OCI-LY7 (cell line): ENCODE data around the gene AHNAK2. TPM values are rescaled to one million over a fixed set of nuclear protein-coding genes. Genes with fewer than 3 reads are reported as not detected.
A peak's percentile ranks its signal among the peaks of the same experiment; 100 is the strongest.

Experiments
- BruUV-seq: library from RNA; stranded (reverse); fragments of 400-500 nt; replicated peaks from 2 replicates; lab custom pipeline; 2021; lab: Mats Ljungman, UMichigan
- CTCF ChIA-PET: fragments of 300-600 bp; sonication (Branson Sonifier 250); formaldehyde crosslinking; loops from one replicate; lab custom pipeline; 2022; ENCODE audit warnings: antibody characterized with exemption; ENCODE audit not compliant: unreplicated experiment; lab: Charles Lee
- POLR2A ChIA-PET: fragments of 300-600 bp; sonication (Branson Sonifier 250); formaldehyde crosslinking; loops from one replicate; lab custom pipeline; 2022; ENCODE audit warnings: antibody characterized with exemption; lab: Charles Lee
- DNase-seq: peaks from one replicate; pipeline ENCODE4 v3.0.0-alpha.2; 2015; ENCODE audit warnings: low spot score
- H2AFZ ChIP-seq: fragments of 200-600 bp; sonication (generic), shearing (Covaris generic); 2 replicates; pipeline ENCODE4 v1.6.1; 2014; ENCODE audit warnings: mild to moderate bottlenecking, antibody characterized with exemption, low read length, moderate library complexity
- H3K27ac ChIP-seq: fragments of 200-600 bp; sonication (generic); 2 replicates; pipeline ENCODE4 v1.5.1; 2014; ENCODE audit warnings: mixed run types, low read depth, mild to moderate bottlenecking, moderate library complexity, low read length, inconsistent platforms; ENCODE audit not compliant: poor library complexity, severe bottlenecking
- H3K36me3 ChIP-seq: fragments of 200-600 bp; sonication (generic); 2 replicates; pipeline ENCODE4 v1.6.1; 2014; ENCODE audit warnings: mild to moderate bottlenecking, antibody characterized with exemption, low read length, moderate library complexity, mixed read lengths; ENCODE audit not compliant: insufficient read depth
- H3K4me1 ChIP-seq: fragments of 200-600 bp; sonication (generic); 2 replicates; pipeline ENCODE4 v1.5.1; 2014; ENCODE audit warnings: mild to moderate bottlenecking, low read length; ENCODE audit not compliant: insufficient read depth, poor library complexity, severe bottlenecking
- H3K4me2 ChIP-seq: fragments of 200-600 bp; sonication (generic); 2 replicates; pipeline ENCODE4 v1.6.1; 2014; ENCODE audit warnings: mild to moderate bottlenecking, low read length
- H3K4me3 ChIP-seq: fragments of 200-600 bp; sonication (generic); 2 replicates; pipeline ENCODE4 v1.5.1; 2014; ENCODE audit warnings: mild to moderate bottlenecking, low read depth, low read length; ENCODE audit not compliant: poor library complexity, severe bottlenecking
- H3K79me2 ChIP-seq: fragments of 200-600 bp; sonication (generic); 2 replicates; pipeline ENCODE4 v1.6.1; 2016; ENCODE audit warnings: low read depth, mild to moderate bottlenecking, low read length, moderate library complexity, mixed read lengths; ENCODE audit not compliant: insufficient read depth
- H3K9me2 ChIP-seq: fragments of 200-600 bp; sonication (generic); 2 replicates; pipeline ENCODE4 v1.6.1; 2016; ENCODE audit warnings: mild to moderate bottlenecking, low read length, mixed read lengths; ENCODE audit not compliant: insufficient read depth
- H3K9me3 ChIP-seq: fragments of 200-600 bp; sonication (generic); 2 replicates; pipeline ENCODE4 v1.6.1; 2014; ENCODE audit warnings: mild to moderate bottlenecking, mixed run types, low read length, mixed read lengths
- H4K20me1 ChIP-seq: fragments of 200-600 bp; sonication (generic); 2 replicates; pipeline ENCODE4 v1.6.1; 2014; ENCODE audit warnings: mild to moderate bottlenecking, antibody characterized with exemption, low read length, moderate library complexity, mixed read lengths; ENCODE audit not compliant: insufficient read depth
- EZH2phosphoT487 ChIP-seq: fragments of 200-600 bp; sonication (generic); IDR thresholded peaks from 2 replicates; pipeline ENCODE4 v1.6.1; 2018; ENCODE audit warnings: low read depth, borderline replicate concordance, mild to moderate bottlenecking, mixed run types, antibody characterized with exemption, low read length, moderate library complexity, mixed read lengths
- intact Hi-C: fragments of 100-400 bp; cut with micrococcal nuclease; formaldehyde crosslinking; loops from one replicate; pipeline ENCODE4 v1.10.0; 2022; ENCODE audit not compliant: unreplicated experiment
- total RNA-seq, 2 experiments: library from RNA; depleted of rRNA in 1 of 2; stranded (reverse); fragments of >200 nt in 1 of 2; shearing (Covaris generic) in 1 of 2; gene quantifications; 2 replicates each; pipeline ENCODE4 v1.2.3, GENCODE V29; 2014 to 2022
- TF ChIP-seq, protein P1 (sequence below): fragments of 200-600 bp; sonication (generic); conservative IDR thresholded peaks from 2 replicates; pipeline ENCODE4 v1.5.1; 2014; ENCODE audit warnings: mild to moderate bottlenecking, antibody characterized with exemption, low read length, moderate library complexity, mixed read lengths

The AHNAK2 gene
- total RNA-seq, 2 experiments from 2014 or later, result 0.61 TPM; not detected in 1

DNA sequence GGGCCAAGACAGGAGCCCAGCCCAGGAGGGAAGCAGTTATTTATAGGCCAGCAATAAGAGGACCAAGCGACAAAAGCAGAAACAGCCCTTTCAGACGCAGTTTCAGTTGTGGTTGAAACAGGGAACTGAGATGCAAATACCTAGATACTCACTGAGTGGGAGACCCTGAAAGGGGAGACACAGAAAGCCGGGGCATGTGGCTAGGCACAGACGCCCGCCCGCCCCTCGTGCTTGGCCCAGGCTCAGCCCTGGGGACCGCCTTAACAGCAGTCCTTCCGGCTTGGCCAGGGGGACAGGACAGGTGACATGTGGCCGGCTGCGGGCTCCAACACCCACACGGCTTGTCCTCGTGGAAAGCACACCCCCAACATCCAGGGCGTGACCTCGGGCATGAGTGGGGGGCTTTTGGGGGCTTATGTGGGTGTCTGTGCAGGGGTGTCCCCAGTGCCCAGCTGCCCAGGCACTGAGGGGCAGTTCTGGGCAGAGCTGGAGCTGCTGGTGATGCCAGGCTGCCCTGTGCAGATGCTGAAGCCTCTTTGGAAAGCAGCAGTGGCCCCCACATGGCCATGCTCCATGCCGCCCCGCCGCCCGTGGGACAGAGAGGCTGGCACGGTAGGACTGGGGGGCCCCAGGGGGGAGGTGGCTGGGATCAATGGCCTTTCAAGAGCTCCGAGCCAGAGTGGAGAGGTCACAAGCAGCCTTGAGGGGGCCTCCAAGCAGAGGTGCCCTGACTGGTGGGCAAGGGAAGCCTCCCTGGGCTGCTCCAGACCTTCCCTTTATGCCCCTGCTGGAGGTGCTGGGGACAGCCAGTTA, 51.3 kb downstream of the AHNAK2 start:
- H3K79me2 ChIP-seq, result no peaks in the 10 kb centered on the region
- H3K4me2 ChIP-seq, result peak overlapping the region; percentile 84
- H4K20me1 ChIP-seq, result 0 out of 2 replicates have a peak, but pooled peaks cover 4% of the 10 kb centered on the region
- H2AFZ ChIP-seq, result no peak overlapping the region
- POLR2A ChIA-PET, result interaction anchor here (1.0 kb wide), 1 partner anchor 90 kb away, joined by 3 read pairs; no protein-coding TSS in a partner anchor
- TF ChIP-seq EZH2phosphoT487, result no peak
- TF ChIP-seq, protein P1, sequence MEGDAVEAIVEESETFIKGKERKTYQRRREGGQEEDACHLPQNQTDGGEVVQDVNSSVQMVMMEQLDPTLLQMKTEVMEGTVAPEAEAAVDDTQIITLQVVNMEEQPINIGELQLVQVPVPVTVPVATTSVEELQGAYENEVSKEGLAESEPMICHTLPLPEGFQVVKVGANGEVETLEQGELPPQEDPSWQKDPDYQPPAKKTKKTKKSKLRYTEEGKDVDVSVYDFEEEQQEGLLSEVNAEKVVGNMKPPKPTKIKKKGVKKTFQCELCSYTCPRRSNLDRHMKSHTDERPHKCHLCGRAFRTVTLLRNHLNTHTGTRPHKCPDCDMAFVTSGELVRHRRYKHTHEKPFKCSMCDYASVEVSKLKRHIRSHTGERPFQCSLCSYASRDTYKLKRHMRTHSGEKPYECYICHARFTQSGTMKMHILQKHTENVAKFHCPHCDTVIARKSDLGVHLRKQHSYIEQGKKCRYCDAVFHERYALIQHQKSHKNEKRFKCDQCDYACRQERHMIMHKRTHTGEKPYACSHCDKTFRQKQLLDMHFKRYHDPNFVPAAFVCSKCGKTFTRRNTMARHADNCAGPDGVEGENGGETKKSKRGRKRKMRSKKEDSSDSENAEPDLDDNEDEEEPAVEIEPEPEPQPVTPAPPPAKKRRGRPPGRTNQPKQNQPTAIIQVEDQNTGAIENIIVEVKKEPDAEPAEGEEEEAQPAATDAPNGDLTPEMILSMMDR, result no peak; the same call in 1 of the 2 replicates
- H3K9me2 ChIP-seq, result no peaks in the 10 kb centered on the region
- H3K36me3 ChIP-seq, result no peaks in the 10 kb centered on the region
- 0 out of 2 replicates have a peak, but pooled peaks cover 7% of the 10 kb centered on the region for H3K9me3 ChIP-seq
- DNase-seq, result peak; percentile 91
- intact Hi-C loops, result loop anchor here (1.0 to 2.0 kb wide), 2 partner anchors 31 to 100 kb away; no protein-coding TSS in a partner anchor
- no peak overlapping the region for H3K27ac ChIP-seq
- CTCF ChIA-PET, result no interaction called here
- BruUV-seq, result no TSS peak
- peaks cover 45% of the 10 kb centered on the region for H3K4me1 ChIP-seq
- H3K4me3 ChIP-seq, result peak overlapping the region; percentile 55

DNA sequence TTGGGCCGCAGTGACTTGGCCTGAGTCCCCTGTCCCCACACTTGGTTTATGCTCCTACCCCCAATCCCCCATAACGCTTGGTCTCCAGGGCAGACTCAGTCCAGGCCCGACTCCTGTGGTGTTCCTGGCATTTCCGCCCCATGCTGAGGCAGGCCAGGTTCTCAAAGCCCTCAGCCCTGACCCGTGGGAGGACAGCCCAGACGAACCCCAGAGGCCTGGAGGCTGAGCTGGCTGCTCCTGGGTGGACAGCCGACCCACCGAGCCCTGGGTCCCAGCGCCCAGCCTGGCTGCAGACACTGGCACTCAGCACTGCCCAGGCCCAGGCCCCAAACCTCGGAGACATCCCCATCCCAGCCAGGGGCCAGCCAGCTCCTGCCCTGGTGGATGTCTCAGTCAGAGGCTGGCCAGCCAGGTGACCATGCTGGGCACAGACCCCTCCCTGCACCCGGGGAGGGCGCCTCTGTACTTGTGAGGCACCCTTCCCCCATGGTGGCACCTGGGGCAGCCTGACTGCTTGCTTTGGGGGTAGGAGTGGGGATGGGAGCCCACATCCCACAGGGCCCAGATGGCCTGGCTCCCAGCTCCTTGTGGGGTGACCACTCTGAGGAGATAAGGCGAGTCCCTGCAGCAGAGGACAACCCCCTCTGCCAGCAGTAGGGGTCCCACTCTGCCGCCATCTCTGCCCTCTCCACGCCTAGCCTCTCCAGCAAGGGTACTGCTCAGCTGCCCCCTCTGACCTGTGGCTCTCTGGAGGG, 52.1 kb downstream of the AHNAK2 start:
- no TSS peak for BruUV-seq
- POLR2A ChIA-PET, result interaction anchor here (0.6 kb wide), 1 partner anchor 13 kb away, joined by 3 read pairs; no protein-coding TSS in a partner anchor
- peaks cover 45% of the 10 kb centered on the region for H3K4me1 ChIP-seq
- intact Hi-C loops, result loop anchor here (2.0 kb wide), 1 partner anchor 99 kb away; no protein-coding TSS in a partner anchor
- no peaks in the 10 kb centered on the region for H3K9me2 ChIP-seq
- CTCF ChIA-PET, result no interaction called here
- H3K36me3 ChIP-seq, result no peaks in the 10 kb centered on the region
- H3K4me3 ChIP-seq, result peak overlapping the region; percentile 55
- H3K4me2 ChIP-seq, result peak overlapping the region; percentile 84
- TF ChIP-seq EZH2phosphoT487, result no peak
- TF ChIP-seq, protein P1, result peak; percentile 33; the same call in 1 of the 2 replicates
- DNase-seq, result peak; percentile 14
- H3K79me2 ChIP-seq, result no peaks in the 10 kb centered on the region
- 0 out of 2 replicates have a peak, but pooled peaks cover 7% of the 10 kb centered on the region for H3K9me3 ChIP-seq
- H3K27ac ChIP-seq, result no peak overlapping the region
- no peak overlapping the region for H2AFZ ChIP-seq
- H4K20me1 ChIP-seq, result 0 out of 2 replicates have a peak, but pooled peaks cover 4% of the 10 kb centered on the region
